M059J (cell line): ENCODE results near the gene CLCN3. TPM values are rescaled to one million over a fixed set of nuclear protein-coding genes. Genes with fewer than 3 reads are reported as not detected.
A peak's percentile ranks its signal among the peaks of the same experiment; 100 is the strongest.
"Not testable (repeated sequence)": the region's sequence is repeated elsewhere in the genome, so short reads cannot be mapped to it uniquely, and the experiment has no call there.

Experiments used
- DNase-seq: peaks from one replicate; pipeline ENCODE4 v3.0.0-alpha.2; 2012; ENCODE audit warnings: low read depth
- total RNA-seq: library from RNA; depleted of rRNA; stranded (reverse); fragments of >200 nt; shearing (Covaris generic); gene quantifications from 2 replicates; pipeline ENCODE4 v1.2.3, GENCODE V29; 2014; rRNA removed

The CLCN3 gene
- 5.8 and 11.3 TPM in 2 replicates for total RNA-seq

DNA sequence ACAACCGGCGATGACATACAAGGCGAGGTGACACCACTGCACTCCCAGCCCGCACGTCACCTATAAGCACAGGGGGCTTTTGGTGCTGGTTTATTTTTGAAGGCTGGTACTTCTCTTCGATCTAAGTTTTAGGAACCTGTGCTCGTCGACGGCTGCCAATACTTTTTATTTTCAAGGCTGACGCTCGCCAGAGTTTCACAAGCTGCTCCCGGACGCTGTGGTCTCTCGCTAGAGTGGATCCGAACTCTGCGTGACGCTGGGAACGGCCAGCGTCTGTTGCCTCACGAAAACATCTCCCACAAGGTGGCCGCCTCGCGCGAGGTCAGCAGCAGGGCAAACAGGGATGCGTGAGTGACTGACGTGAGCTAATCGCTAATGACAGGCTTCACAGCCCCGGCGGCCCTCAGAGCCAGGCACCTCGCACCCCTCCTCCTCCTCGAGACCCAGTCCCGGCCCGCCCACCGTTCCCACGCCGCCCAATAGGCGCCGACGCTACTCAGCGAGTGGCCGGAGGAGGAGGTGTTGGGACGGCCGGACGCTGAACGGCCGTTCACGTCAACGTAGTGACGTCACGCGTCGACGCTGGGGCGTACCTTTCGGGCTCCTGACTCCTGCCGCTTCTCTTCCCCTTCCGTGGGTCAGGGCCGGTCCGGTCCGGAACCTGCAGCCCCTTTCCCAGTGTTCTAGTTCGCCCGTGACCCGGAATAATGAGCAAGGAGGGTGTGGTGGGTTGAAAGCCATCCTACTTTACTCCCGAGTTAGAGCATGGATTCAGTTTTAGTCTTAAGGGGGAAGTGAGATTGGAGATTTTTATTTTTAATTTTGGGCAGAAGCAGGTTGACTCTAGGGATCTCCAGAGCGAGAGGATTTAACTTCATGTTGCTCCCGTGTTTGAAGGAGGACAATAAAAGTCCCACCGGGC lies at the start of gene CLCN3:
Gene CLCN3 (plus strand): TSS at position 621 of the 922 bp plus-strand sequence. CDS start 15,351 bp downstream, outside the sequence.
- DNase-seq, result peak; percentile 95

GRCh38 chr4:169571012-169571411 lies 49.4 kb upstream of the CLCN3 start:
- not testable (repeated sequence) for DNase-seq

GRCh38 chr4:169571435-169571834 lies 48.9 kb upstream of the CLCN3 start:
- DNase-seq, result no peak

- DNase-seq, result no peak
Observed at GRCh38 chr4:169573889-169574288, 46.5 kb upstream of the CLCN3 start.

DNA sequence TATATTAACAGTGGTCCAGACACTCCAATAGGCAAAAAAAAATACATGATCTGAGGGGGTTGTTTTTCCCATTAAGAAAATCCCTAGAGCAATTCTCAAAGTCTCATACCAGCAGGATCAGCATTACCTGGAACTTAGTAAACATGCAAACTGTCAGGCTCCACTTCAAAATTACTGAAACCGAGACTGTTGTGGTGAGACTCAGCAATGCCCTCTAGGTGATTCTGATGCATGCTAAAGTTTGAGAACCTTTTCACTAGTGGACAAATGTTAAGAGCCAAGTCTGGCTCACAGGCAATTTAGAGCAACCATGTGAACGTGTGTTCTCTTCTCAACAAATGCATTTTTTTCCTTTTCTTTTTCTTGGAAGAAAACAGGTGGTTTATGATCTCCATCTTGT lies 38.2 kb upstream of the CLCN3 start:
- no peak for DNase-seq

DNA sequence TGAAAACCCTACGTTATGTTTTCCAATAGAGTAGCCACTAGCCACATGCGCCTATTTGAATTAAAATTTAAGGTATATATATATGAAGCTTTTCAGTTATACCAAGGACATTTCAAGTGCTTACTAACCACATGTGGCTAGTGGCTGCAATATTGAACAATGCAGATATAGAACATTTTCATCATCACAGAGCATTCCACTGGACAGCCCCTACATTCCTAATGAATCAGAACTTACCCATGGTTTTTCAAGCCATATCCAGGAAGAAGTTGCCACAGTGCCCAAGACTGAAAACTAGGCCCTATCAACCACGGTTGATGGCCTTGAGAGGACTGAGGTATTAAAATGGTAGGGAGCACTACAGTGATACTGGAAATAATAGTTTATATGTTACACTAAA lies 37.7 kb upstream of the CLCN3 start:
- DNase-seq, result no peak

- DNase-seq, result peak; percentile 8
Observed at GRCh38 chr4:169583563-169583962, 36.8 kb upstream of the CLCN3 start.

DNA sequence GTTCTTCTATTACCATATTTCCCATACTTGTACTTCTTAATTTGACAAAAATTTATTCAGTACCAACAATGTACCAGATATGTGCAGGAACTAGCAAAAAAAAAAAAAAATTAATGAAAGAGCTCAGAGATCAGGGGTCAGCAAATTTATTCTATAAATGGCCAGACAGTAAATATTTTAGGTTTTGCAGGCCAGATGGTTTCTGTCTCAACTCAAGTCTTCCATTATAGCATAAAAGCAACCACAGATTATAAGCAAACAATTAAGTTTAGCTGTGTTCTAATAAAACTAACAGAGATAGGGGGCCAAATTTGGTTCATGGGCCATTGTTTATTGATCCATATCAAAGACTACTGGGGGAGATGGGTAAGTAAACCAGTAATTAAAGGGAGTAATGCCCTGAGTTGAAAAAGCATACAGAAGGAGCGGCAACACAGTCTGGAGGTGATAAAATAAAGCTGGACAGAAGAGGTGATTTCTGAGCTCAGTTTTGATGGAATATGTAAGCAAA lies 27.3 kb upstream of the CLCN3 start:
- DNase-seq, result no peak

DNA sequence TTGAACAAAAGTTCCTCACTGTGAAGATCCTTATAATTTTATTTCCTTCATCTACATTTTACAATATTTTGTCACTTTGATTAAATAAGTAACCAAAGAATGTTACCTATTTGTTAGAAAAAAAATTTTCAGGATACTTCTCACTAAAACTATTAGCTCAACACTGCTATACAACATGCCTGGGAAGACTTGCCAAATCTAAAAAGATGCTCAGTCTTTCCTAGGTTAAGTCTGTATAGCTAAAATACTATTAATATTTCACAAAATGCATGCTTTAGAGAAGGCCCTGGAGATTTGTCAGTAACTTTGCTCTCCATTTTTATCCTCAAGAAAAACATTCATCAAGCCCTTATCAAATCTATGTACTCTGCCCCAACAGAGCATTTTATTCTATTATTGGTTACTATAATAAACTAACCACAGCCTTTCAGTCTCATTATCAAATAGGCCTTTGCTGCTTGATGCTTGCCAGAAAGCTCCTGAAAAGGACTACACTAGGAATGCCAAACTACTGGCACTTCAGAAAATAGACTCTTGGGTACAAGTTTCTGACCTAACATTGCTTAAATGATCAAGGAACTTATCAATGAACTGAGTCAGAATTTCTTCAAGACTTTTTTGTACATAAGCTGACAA lies 25.7 kb upstream of the CLCN3 start:
- DNase-seq, result no peak

DNA sequence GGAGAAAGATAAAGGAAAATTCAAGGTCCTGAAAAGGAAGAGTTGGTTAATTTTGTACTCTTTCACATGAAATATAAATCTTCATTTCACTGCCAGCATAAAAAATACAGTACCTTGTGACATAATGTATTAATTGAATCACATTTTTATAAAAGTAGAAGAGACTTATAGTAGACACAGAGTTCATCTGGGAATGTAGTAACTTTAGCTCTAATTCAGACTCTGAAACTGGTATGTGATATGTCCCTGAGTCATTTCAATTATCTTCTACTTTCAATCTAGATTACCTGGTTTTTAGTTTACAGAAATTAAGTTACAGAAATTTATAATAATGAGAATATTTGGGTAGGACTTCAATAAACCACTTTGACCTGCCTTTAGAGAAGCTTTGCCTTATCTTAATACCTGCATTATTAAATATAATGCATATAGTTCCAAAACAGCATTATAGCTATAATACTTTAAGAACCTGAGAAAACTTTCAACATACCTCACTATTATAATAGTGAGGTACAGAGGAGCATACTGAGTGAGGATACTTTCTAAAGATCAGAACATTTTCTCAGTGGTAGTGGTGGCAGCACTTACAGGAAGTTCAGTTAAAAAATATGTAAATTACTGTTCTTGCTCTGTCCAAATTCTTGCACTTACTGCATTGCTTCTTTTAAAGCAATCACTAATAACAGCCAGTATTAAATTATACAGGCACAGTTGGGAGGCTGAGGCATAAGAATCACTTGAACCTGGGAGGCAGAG lies 19.2 kb upstream of the CLCN3 start:
- DNase-seq, result no peak

GRCh38 chr4:169603312-169603711 lies 17.1 kb upstream of the CLCN3 start:
- no peak for DNase-seq

DNA sequence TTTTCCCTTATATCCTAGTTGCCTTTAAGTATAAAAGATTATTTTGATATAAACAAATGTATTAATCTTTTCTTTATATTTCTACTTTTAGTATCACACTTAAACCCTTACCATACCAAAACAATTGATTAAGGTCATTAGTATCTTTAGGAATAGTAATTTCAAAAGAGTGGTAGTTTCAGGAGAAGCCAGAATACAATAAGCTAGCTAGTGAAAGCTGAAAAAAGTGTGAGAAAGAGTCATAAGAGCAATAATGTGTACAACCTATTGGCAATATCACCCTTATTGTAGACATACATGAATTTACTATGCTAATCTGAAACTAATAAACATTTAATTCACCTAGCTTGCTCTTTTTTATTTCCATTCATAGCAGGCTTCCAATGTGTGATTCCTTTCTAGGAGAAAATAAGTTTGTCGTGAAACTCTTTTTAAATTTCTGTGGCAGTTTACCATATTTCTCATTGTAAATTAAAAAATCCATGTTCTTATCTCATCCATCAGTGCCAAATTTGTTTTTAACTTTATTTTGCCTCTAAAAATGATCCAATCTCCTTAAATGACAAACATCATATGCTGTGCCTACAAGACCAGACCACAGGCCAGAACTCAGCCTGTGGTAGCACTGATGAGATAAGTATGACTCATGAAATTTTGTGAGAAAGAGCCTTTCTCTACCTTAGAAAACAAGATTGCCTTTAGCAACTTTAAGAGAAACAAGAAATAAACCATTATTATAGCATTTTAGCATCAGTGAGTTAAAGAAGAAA lies 16.1 kb upstream of the CLCN3 start:
- DNase-seq, result peak; percentile 77

DNA sequence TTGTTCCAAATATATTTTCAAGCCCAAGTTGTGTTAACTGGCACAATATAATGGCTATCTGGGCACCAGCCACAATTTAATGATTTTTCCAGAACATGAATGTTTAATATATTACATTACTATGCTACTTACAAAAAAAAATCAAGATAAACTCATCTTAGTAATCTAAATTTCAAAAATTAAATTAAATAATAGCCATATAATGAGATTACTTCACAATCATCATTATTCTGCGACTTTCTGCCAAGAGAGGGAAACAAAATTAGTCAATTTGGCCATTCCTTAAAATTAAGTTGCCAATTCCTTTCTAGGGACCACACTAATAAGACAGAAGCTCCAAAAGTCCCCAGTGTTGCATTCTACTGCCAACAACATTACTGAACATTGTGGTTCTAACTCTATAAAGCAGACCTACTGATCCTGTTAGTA lies 15.5 kb upstream of the CLCN3 start:
- DNase-seq, result peak; percentile 12

- DNase-seq, result peak; percentile 10
Observed at GRCh38 chr4:169611157-169611556, 9.2 kb upstream of the CLCN3 start.

DNA sequence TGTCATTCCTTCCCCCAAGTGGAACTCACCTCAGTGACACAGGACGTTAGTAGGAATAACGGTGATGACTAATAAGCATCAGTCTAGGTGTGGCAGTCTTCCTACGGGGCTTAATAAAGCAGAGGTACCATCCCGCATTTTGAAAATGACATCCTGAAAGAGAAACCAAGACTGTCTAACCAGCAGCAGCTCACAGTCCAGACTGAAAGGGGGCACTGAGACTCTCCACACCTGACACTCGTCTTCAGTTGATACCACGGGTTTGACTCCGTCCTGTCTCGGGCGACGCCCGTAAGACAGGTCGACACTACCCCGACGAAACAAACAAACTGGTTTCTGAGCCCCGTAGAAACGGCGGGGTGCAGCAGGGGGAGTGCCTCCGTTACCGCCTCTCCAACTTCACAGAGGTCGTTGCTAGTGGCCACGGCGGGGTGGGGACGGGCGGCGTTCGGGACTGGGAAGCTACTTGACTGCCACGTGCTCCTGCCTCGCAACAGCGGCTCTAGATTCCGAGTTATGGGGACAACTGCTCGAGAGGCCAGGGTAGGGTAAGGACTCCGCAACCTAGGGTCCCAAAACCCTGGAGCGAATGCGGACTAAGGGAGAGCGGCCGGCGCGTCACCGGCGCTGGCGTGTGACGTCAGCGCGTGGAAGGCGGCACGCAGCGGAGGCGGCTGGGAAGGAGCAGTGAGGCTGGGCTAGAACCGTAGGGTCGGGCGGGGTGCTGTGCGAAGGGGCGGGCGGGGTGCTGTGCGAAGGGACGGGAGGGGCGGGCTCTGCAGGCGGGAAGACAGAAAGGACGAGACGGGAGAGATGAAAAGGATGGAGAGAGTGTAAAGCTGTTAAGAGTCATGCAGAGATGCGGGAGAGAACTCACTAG lies 8.1 kb upstream of the CLCN3 start, which contains the start of gene NEK1:
Gene NEK1 (minus strand): TSS at position 593 of the 880 bp plus-strand sequence. CDS start 9,953 bp downstream, outside the sequence.
- peak; percentile 83 for DNase-seq

DNA sequence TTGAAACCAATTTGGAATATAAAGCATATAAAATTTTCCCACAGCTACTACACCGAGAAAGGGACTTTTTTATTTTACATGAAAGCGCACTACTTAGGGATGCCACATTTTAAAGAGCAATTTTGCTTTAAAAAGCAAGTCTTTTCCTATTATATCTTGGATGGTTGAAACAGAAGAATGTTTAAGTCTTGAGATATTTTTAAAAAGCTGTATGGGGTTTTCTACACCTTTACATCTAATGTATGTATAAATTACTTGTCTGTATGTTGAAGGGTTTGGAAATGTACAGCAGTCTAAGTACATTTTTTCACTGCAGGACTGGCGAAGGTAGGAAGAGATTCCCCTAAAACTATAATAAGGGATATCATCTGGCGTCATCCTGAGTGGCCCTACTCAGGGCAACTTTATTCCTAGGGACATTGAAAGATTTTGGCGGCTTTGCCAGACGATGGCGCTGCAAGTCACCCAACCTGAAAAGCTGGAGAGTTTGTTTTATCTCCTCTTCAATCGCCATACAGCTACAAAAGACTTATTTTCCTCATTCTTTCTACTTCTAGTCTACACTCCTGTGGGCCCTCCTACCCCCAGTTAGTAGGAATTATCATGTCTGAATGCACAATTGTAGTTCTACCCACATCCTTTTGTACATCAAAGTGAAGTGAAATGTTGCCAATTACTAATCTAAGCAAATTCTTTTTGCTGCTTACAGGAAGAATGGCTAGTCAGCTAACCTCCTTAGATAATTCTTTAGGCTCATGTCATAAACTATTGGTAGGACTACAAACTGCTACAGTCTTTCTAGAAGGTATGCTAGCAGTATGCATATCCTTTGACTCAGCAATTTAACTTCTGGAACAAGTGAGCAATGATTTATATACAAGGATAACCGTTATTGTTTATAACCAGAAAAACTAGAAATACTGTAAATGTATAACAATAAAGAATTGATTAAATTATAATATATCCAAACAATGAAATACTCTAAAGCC lies 7.2 kb upstream of the CLCN3 start:
- peak; percentile 74 for DNase-seq

DNA sequence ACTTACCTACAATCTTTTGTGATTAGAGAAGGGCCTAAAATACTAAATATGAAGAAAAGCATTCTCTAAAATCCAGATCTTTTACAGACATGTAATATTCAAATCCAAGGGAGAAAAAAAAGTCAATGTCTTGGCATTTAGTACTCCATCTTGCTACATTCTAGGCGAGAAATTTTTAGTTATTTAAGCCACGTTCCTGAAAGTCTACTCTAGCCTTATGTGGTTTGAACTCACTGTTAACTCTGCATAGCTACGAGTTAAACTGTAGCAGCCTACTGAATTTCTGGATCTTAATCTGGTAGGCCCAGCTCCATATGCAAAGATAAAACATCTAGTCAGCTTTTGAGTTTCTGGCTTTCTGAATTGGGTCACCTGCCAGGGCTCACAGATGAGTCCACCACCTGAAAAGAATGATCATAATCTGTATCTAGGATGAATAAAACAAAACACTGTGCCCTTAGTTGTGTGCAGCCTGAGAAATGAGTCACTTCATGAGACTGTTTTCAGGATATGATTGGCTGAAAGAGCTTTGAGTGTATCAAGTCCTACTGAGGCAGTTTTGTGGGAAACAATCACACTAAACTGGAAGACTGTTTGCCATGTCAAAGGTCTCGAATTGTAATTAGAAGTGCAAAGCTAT lies 4.8 kb upstream of the CLCN3 start:
- peak; percentile 45 for DNase-seq

GRCh38 chr4:169616846-169617245 lies 3.5 kb upstream of the CLCN3 start:
- no peak for DNase-seq
